HepG2 (cell line): Measurements from ENCODE around the gene SIRPB2. TPM values are rescaled to one million over a fixed set of nuclear protein-coding genes. Genes with fewer than 3 reads are reported as not detected.

Experiments used
- MED13 ChIP-seq: sonication (generic); formaldehyde crosslinking; IDR thresholded peaks from 2 replicates; pipeline ENCODE4 v1.5.0; 2020; ENCODE audit warnings: missing genetic modification reagents
- NCOR1 ChIP-seq: fragments of 200-600 bp; sonication (generic); IDR thresholded peaks from 2 replicates; pipeline ENCODE4 v1.7.0; 2017; ENCODE audit warnings: antibody characterized with exemption, low read length, borderline replicate concordance
- PAWR ChIP-seq: sonication (generic); formaldehyde crosslinking; IDR thresholded peaks from 2 replicates; pipeline ENCODE4 v1.4.0; 2020; ENCODE audit warnings: missing genetic modification reagents, mild to moderate bottlenecking, borderline replicate concordance
- POGZ ChIP-seq: sonication (generic); formaldehyde crosslinking; IDR thresholded peaks from 2 replicates; pipeline ENCODE4 v1.4.0; 2020; ENCODE audit warnings: mild to moderate bottlenecking, missing genetic modification reagents
- RBAK ChIP-seq: sonication (generic); formaldehyde crosslinking; IDR thresholded peaks from 2 replicates; pipeline ENCODE4 v1.5.1; 2020; ENCODE audit warnings: mild to moderate bottlenecking, missing genetic modification reagents
- RERE ChIP-seq: IDR thresholded peaks from 2 replicates; pipeline ENCODE4 v1.6.1; 2016; ENCODE audit warnings: low read depth, missing genetic modification reagents, missing compliant biosample characterization
- SIX1 ChIP-seq: sonication (generic); formaldehyde crosslinking; IDR thresholded peaks from 2 replicates; pipeline ENCODE4 v1.4.0; 2020; ENCODE audit warnings: missing genetic modification reagents, borderline replicate concordance
- YEATS4 ChIP-seq: sonication (generic); formaldehyde crosslinking; IDR thresholded peaks from 2 replicates; pipeline ENCODE4 v1.4.0; 2020; ENCODE audit warnings: missing genetic modification reagents, borderline replicate concordance
- ZNF235 ChIP-seq: sonication (generic); formaldehyde crosslinking; IDR thresholded peaks from 2 replicates; pipeline ENCODE4 v1.8.1; 2023; ENCODE audit warnings: mild to moderate bottlenecking, missing genetic modification reagents, borderline replicate concordance
- ZNF430 ChIP-seq: sonication (generic); formaldehyde crosslinking; IDR thresholded peaks from 2 replicates; pipeline ENCODE4 v1.9.0; 2021; ENCODE audit warnings: mild to moderate bottlenecking, missing genetic modification reagents
- ZNF546 ChIP-seq: sonication (generic); formaldehyde crosslinking; conservative IDR thresholded peaks from 2 replicates; pipeline ENCODE4 v1.8.1; 2023; ENCODE audit warnings: mild to moderate bottlenecking, missing genetic modification reagents
- ZSCAN22 ChIP-seq: sonication (generic); formaldehyde crosslinking; IDR thresholded peaks from 2 replicates; pipeline ENCODE4 v1.4.0; 2020; ENCODE audit warnings: mild to moderate bottlenecking, missing genetic modification reagents
- polyA plus RNA-seq, 8 experiments: library from polyadenylated mRNA; depleted of rRNA in 3 of 8; stranded (reverse) in 7 of 8; unstranded in 1 of 8; fragments of >200 nt; fragmentation: Illumina TruSeq in 4 of 8; extraction: Trizol in 4 of 8; gene quantifications; 2 replicates each; pipeline versions ENCODE4 v1.2.1 to v1.2.3, GENCODE V29; 2011 to 2016; ENCODE audit warnings: low read depth in 4 of 8, missing spikeins in 1 of 8, mixed read lengths in 1 of 8; ENCODE audit not compliant: insufficient read depth in 1 of 8
- total RNA-seq, 5 experiments: library from RNA; depleted of rRNA; stranded (reverse); fragments of >200 nt; fragmentation: Illumina TruSeq; extraction: Trizol; gene quantifications; 2 replicates each; pipeline ENCODE4 v1.2.3, GENCODE V29; 2016; ENCODE audit warnings: low read depth in 1 of 5
- TF ChIP-seq, protein P1 (sequence below), 2 experiments: fragments of 450-650 bp in 1 of 2; sonication (generic) in 1 of 2; formaldehyde crosslinking in 1 of 2; IDR thresholded peaks; 2 replicates each; pipeline versions ENCODE4 v1.6.1 to v1.8.0; 2016 to 2022; ENCODE audit warnings: antibody characterized with exemption in 1 of 2, mild to moderate bottlenecking in 1 of 2, missing genetic modification reagents in 1 of 2

Gene SIRPB2
- total and polyA plus RNA-seq, 2 of the 13 experiments (the other 11 are each of a cell fraction or from before 2014, with no cell fraction given): not detected

- no peak for TF ChIP-seq RBAK
- no peak for TF ChIP-seq NCOR1
- peak; percentile 68; the same call in 1 of the 2 replicates for TF ChIP-seq RERE (CRISPR knock-in tag)
- TF ChIP-seq, protein P1, sequence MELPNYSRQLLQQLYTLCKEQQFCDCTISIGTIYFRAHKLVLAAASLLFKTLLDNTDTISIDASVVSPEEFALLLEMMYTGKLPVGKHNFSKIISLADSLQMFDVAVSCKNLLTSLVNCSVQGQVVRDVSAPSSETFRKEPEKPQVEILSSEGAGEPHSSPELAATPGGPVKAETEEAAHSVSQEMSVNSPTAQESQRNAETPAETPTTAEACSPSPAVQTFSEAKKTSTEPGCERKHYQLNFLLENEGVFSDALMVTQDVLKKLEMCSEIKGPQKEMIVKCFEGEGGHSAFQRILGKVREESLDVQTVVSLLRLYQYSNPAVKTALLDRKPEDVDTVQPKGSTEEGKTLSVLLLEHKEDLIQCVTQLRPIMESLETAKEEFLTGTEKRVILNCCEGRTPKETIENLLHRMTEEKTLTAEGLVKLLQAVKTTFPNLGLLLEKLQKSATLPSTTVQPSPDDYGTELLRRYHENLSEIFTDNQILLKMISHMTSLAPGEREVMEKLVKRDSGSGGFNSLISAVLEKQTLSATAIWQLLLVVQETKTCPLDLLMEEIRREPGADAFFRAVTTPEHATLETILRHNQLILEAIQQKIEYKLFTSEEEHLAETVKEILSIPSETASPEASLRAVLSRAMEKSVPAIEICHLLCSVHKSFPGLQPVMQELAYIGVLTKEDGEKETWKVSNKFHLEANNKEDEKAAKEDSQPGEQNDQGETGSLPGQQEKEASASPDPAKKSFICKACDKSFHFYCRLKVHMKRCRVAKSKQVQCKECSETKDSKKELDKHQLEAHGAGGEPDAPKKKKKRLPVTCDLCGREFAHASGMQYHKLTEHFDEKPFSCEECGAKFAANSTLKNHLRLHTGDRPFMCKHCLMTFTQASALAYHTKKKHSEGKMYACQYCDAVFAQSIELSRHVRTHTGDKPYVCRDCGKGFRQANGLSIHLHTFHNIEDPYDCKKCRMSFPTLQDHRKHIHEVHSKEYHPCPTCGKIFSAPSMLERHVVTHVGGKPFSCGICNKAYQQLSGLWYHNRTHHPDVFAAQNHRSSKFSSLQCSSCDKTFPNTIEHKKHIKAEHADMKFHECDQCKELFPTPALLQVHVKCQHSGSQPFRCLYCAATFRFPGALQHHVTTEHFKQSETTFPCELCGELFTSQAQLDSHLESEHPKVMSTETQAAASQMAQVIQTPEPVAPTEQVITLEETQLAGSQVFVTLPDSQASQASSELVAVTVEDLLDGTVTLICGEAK (IDR thresholded peaks at IDR 0.05): no peak
- TF ChIP-seq, protein P1 (CRISPR knock-in tag; IDR thresholded peaks at IDR 0.05): peak; percentile 92; the same call in 1 of the 2 replicates
- TF ChIP-seq PAWR (CRISPR knock-in tag): peak; percentile 95
- TF ChIP-seq SIX1: no peak
- peak; percentile 99 for TF ChIP-seq ZNF235 (CRISPR knock-in tag)
- no peak; the same call in 1 of the 2 replicates for TF ChIP-seq MED13 (CRISPR knock-in tag)
- TF ChIP-seq POGZ (CRISPR knock-in tag): peak; percentile 98
- peak; percentile 91 for TF ChIP-seq ZNF546 (CRISPR knock-in tag)
- TF ChIP-seq ZNF430: peak; percentile 99
- TF ChIP-seq ZSCAN22 (CRISPR knock-in tag): peak; percentile 88
- peak; percentile 100 for TF ChIP-seq YEATS4 (CRISPR knock-in tag)
Observed at GRCh38 chr20:1466211-1467081, 24.8 kb downstream of the SIRPB2 start, which contains the start of gene NSFL1C (continued).
